SK-N-SH (cell line): ENCODE measurements around the gene SUPT3H. TPM values are rescaled to one million over a fixed set of nuclear protein-coding genes. Genes with fewer than 3 reads are reported as not detected.

Experiments
- CTCF ChIA-PET: fragments of 300-600, 350-600 bp; formaldehyde crosslinking; extraction: SDS; loops from one replicate; lab custom pipeline; 2021; lab: Yijun Ruan, JAX
- POLR2A ChIA-PET: fragments of 350-600 bp; sonication (Branson Sonifier 250); formaldehyde crosslinking; extraction: SDS; loops from one replicate; lab custom pipeline; 2020; ENCODE audit warnings: antibody characterized with exemption, inconsistent platforms; lab: Yijun Ruan, JAX
- DNase-seq: peaks from one replicate; pipeline ENCODE4 v3.0.0; 2012
- H2AFZ ChIP-seq: fragments of 200-600 bp; sonication (generic); 2 replicates; pipeline ENCODE4 v1.8.1; 2016; ENCODE audit warnings: antibody characterized with exemption, mild to moderate bottlenecking, low read depth
- H3F3A ChIP-seq: fragments of 200-600 bp; sonication (generic); replicated peaks from 2 replicates; pipeline ENCODE3; 2016; ENCODE audit warnings: antibody characterized with exemption, mild to moderate bottlenecking; ENCODE audit not compliant: insufficient read depth
- H3K27ac ChIP-seq, 2 experiments: fragments of 200-500 bp in 1 of 2; fragments of 200-600 bp in 1 of 2; sonication (Bioruptor generic) in 1 of 2; sonication (generic), shearing (Covaris generic) in 1 of 2; 2 replicates each; pipeline versions ENCODE4 v1.5.1 to v1.6.1; 2014 to 2016; ENCODE audit warnings: low read depth in 2 of 2, inconsistent platforms in 1 of 2, low read length in 1 of 2, mild to moderate bottlenecking in 1 of 2, mixed read lengths in 1 of 2
- H3K27me3 ChIP-seq: fragments of 200-600 bp; sonication (generic), shearing (Covaris generic); 2 replicates; pipeline ENCODE4 v1.6.1; 2016; ENCODE audit warnings: mixed run types; ENCODE audit not compliant: insufficient read depth
- H3K36me3 ChIP-seq, 2 experiments: fragments of 200-500 bp in 1 of 2; fragments of 200-600 bp in 1 of 2; sonication (Bioruptor generic) in 1 of 2; sonication (generic) in 1 of 2; replicated peaks in 1 of 2; 2 replicates each; pipeline versions ENCODE3 to v1.5.1; 2014 to 2016; ENCODE audit warnings: low read length in 1 of 2, mild to moderate bottlenecking in 1 of 2; ENCODE audit not compliant: insufficient read depth in 2 of 2, control insufficient read depth in 1 of 2
- H3K4me1 ChIP-seq, 2 experiments: fragments of 200-500 bp in 1 of 2; fragments of 200-600 bp in 1 of 2; sonication (Bioruptor generic) in 1 of 2; sonication (generic), shearing (Covaris generic) in 1 of 2; 2 replicates each; pipeline versions ENCODE4 v1.5.1 to v1.6.1; 2014 to 2016; ENCODE audit warnings: low read depth in 1 of 2, low read length in 1 of 2, mixed run types in 1 of 2; ENCODE audit not compliant: insufficient read depth in 2 of 2, control insufficient read depth in 1 of 2
- H3K4me2 ChIP-seq: fragments of 200-600 bp; sonication (generic), shearing (Covaris generic); 2 replicates; pipeline ENCODE4 v1.6.1; 2017; ENCODE audit warnings: mixed run types
- H3K4me3 ChIP-seq, 2 experiments: fragments of 200-500 bp in 1 of 2; fragments of 200-600 bp in 1 of 2; sonication (Bioruptor generic) in 1 of 2; sonication (generic), shearing (Covaris generic) in 1 of 2; 2 replicates each; pipeline versions ENCODE4 v1.5.1 to v1.8.1; 2014 to 2016; ENCODE audit warnings: low read depth in 2 of 2, inconsistent platforms in 1 of 2, low read length in 1 of 2, mild to moderate bottlenecking in 1 of 2, mixed read lengths in 1 of 2, moderate library complexity in 1 of 2
- H3K79me2 ChIP-seq: fragments of 200-600 bp; sonication (generic); 2 replicates; pipeline ENCODE4 v1.8.1; 2017; ENCODE audit warnings: mild to moderate bottlenecking; ENCODE audit not compliant: insufficient read depth
- H3K9ac ChIP-seq: fragments of 200-600 bp; sonication (generic); 2 replicates; pipeline ENCODE4 v1.6.1; 2017; ENCODE audit warnings: mixed run types
- H3K9me2 ChIP-seq: fragments of 200-600 bp; sonication (generic); 2 replicates; pipeline ENCODE4 v1.6.1; 2017; ENCODE audit warnings: mixed run types
- H3K9me3 ChIP-seq: fragments of 200-600 bp; sonication (generic); 2 replicates; pipeline ENCODE4 v1.6.1; 2017; ENCODE audit warnings: mixed run types, mild to moderate bottlenecking, moderate library complexity
- H4K20me1 ChIP-seq: fragments of 200-600 bp; sonication (generic); 2 replicates; pipeline ENCODE4 v1.6.1; 2017; ENCODE audit warnings: mild to moderate bottlenecking, mixed run types; ENCODE audit not compliant: insufficient read depth
- FOXM1 ChIP-seq: IDR thresholded peaks from 2 replicates; pipeline ENCODE4 v1.4.0; 2012; ENCODE audit warnings: low read depth, mild to moderate bottlenecking
- JUND ChIP-seq: IDR thresholded peaks from 2 replicates; pipeline ENCODE4 v1.4.0; 2012
- MXI1 ChIP-seq: IDR thresholded peaks from 2 replicates; pipeline ENCODE4 v1.6.1; 2012; ENCODE audit warnings: mild to moderate bottlenecking, low read depth, low read length, improper control_type of control experiment
- PBX3 ChIP-seq: IDR thresholded peaks from 2 replicates; pipeline ENCODE4; 2012
- RFX5 ChIP-seq: IDR thresholded peaks from 2 replicates; pipeline ENCODE4 v1.6.1; 2012; ENCODE audit warnings: mild to moderate bottlenecking, improper control_type of control experiment, low read length
- RXRA ChIP-seq: IDR thresholded peaks from 2 replicates; pipeline ENCODE4 v1.4.0; 2012; ENCODE audit warnings: low read depth, mild to moderate bottlenecking, borderline replicate concordance
- SIN3A ChIP-seq: IDR thresholded peaks from 2 replicates; pipeline ENCODE4 v1.6.1; 2012; ENCODE audit warnings: low read depth, mild to moderate bottlenecking, low read length, moderate library complexity, borderline replicate concordance
- SMC3 ChIP-seq: IDR thresholded peaks from 2 replicates; pipeline ENCODE4 v1.6.1; 2012; ENCODE audit warnings: low read depth, low read length, improper control_type of control experiment
- TAF1 ChIP-seq: IDR thresholded peaks from 2 replicates; pipeline ENCODE4 v1.6.1; 2012; ENCODE audit warnings: low read depth, mild to moderate bottlenecking, low read length, moderate library complexity, borderline replicate concordance
- TEAD4 ChIP-seq: IDR thresholded peaks from 2 replicates; pipeline ENCODE4 v1.4.0; 2012; ENCODE audit warnings: mild to moderate bottlenecking, borderline replicate concordance; ENCODE audit not compliant: insufficient read depth
- ZBTB33 ChIP-seq: IDR thresholded peaks from 2 replicates; pipeline ENCODE4 v1.4.0; 2012; ENCODE audit warnings: low read depth, borderline replicate concordance
- WGBS: methylation state at CpG from one replicate; pipeline ENCODE4 v1.1.6; 2017; ENCODE audit warnings: low lambda C conversion rate; 5-methylcytosine and 5-hydroxymethylcytosine counted together
- polyA plus RNA-seq, 3 experiments: library from polyadenylated mRNA; depleted of rRNA; stranded (reverse); fragments of >200 nt; gene quantifications; 2 replicates each; pipeline ENCODE4 v1.2.3, GENCODE V29; 2012
- TF ChIP-seq, protein P1 (sequence below): IDR thresholded peaks from 2 replicates; pipeline ENCODE4 v1.6.1; 2012; ENCODE audit warnings: mild to moderate bottlenecking, low read depth, low read length, moderate library complexity

SUPT3H gene
- polyA plus RNA-seq, 1 of the 3 experiments (the other 2 are of a cell fraction), result 10.9 TPM

- H2AFZ ChIP-seq, result no peak overlapping the region
- no peaks in the 10 kb centered on the region for H3K9me2 ChIP-seq
- no peaks in the 10 kb centered on the region for H3F3A ChIP-seq
- no peak overlapping the region for H3K4me3 ChIP-seq
- H3K4me2 ChIP-seq, result no peak overlapping the region
- 77% methylated on average over 5 of the region's 5 CpGs for WGBS
- POLR2A ChIA-PET, result no interaction called here
- H3K9me3 ChIP-seq, result no peaks in the 10 kb centered on the region
- DNase-seq, result no peak
- H4K20me1 ChIP-seq, result no peaks in the 10 kb centered on the region
- TF ChIP-seq FOXM1 (no peak), MXI1 (no peak), PBX3 (no peak), SIN3A (no peak), ZBTB33 (no peak), TAF1 (no peak)
- TF ChIP-seq, protein P1, sequence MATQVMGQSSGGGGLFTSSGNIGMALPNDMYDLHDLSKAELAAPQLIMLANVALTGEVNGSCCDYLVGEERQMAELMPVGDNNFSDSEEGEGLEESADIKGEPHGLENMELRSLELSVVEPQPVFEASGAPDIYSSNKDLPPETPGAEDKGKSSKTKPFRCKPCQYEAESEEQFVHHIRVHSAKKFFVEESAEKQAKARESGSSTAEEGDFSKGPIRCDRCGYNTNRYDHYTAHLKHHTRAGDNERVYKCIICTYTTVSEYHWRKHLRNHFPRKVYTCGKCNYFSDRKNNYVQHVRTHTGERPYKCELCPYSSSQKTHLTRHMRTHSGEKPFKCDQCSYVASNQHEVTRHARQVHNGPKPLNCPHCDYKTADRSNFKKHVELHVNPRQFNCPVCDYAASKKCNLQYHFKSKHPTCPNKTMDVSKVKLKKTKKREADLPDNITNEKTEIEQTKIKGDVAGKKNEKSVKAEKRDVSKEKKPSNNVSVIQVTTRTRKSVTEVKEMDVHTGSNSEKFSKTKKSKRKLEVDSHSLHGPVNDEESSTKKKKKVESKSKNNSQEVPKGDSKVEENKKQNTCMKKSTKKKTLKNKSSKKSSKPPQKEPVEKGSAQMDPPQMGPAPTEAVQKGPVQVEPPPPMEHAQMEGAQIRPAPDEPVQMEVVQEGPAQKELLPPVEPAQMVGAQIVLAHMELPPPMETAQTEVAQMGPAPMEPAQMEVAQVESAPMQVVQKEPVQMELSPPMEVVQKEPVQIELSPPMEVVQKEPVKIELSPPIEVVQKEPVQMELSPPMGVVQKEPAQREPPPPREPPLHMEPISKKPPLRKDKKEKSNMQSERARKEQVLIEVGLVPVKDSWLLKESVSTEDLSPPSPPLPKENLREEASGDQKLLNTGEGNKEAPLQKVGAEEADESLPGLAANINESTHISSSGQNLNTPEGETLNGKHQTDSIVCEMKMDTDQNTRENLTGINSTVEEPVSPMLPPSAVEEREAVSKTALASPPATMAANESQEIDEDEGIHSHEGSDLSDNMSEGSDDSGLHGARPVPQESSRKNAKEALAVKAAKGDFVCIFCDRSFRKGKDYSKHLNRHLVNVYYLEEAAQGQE, result no peak
- TF ChIP-seq, all 33 proteins: peak for 0
- no peaks in the 10 kb centered on the region for H3K36me3 ChIP-seq
- H3K27ac ChIP-seq, result no peak overlapping the region
- no peak overlapping the region for H3K9ac ChIP-seq
- H3K4me1 ChIP-seq, result no peaks in the 10 kb centered on the region
- no peaks in the 10 kb centered on the region for H3K79me2 ChIP-seq
- CTCF ChIA-PET, result no interaction called here
- H3K27me3 ChIP-seq, result no peaks in the 10 kb centered on the region
These were observed 508.3 kb downstream of the SUPT3H start for GRCh38 chr6:44869321-44869897.

- Histone ChIP-seq H3F3A (no peaks in the 10 kb centered on the region), H3K4me1 (no peaks in the 10 kb centered on the region), H4K20me1 (no peaks in the 10 kb centered on the region), H2AFZ (no peak overlapping the region), H3K9me2 (no peaks in the 10 kb centered on the region), H3K9ac (no peak overlapping the region), H3K9me3 (no peaks in the 10 kb centered on the region), H3K27ac (no peak overlapping the region), H3K4me3 (no peak overlapping the region), H3K4me2 (no peak overlapping the region), H3K79me2 (no peaks in the 10 kb centered on the region), H3K27me3 (no peaks in the 10 kb centered on the region), H3K36me3 (no peaks in the 10 kb centered on the region)
- no peak for DNase-seq
- POLR2A ChIA-PET, result no interaction called here
- no peak for TF ChIP-seq RFX5
- no peak for TF ChIP-seq JUND
- TF ChIP-seq SMC3, result no peak
- no peak for TF ChIP-seq TEAD4
- TF ChIP-seq RXRA, result no peak
- no peak for TF ChIP-seq MXI1
- CTCF ChIA-PET, result interaction anchor here (1.4 kb wide), 1 partner anchor 213 kb away, joined by 4 read pairs; no protein-coding TSS in a partner anchor
These were observed 508.8 kb downstream of the SUPT3H start for GRCh38 chr6:44868910-44869309.
